SK-N-SH treated with all-trans-retinoic acid at 6 μM for 48 hours (cell line): Measurements from ENCODE around the gene AEBP1.

ENCODE experiments used
- ATAC-seq: fragments of 200-7000 bp; cut with Tn5 transposase; 3 replicates; pipeline ENCODE4 v1.9.1; 2020; ENCODE audit warnings: mild to moderate bottlenecking, moderate library complexity
- ARNTL ChIP-seq: fragments of 450-650 bp; formaldehyde crosslinking; IDR thresholded peaks from 2 replicates; pipeline ENCODE4 v1.5.0; 2020; ENCODE audit warnings: low read depth, mild to moderate bottlenecking, moderate library complexity, borderline replicate concordance
- CREB5 ChIP-seq: fragments of 250-450 bp; sonication (Bioruptor Pico); IDR thresholded peaks from 2 replicates; pipeline ENCODE4 v1.5.1; 2020; ENCODE audit warnings: low read depth, mild to moderate bottlenecking, moderate library complexity
- CSDC2 ChIP-seq: fragments of 250-450 bp; sonication (Bioruptor Pico); IDR thresholded peaks from 2 replicates; pipeline ENCODE4 v1.5.0; 2020; ENCODE audit warnings: mild to moderate bottlenecking, moderate library complexity
- CSRNP3 ChIP-seq: fragments of 250-450 bp; sonication (Bioruptor Pico); IDR thresholded peaks from 2 replicates; pipeline ENCODE4 v1.5.1; 2021; ENCODE audit warnings: mild to moderate bottlenecking, moderate library complexity
- ESRRG ChIP-seq: fragments of 250-450 bp; sonication (Bioruptor Pico); IDR thresholded peaks from 2 replicates; pipeline ENCODE4 v1.6.1; 2021; ENCODE audit warnings: mild to moderate bottlenecking
- GLIS3 ChIP-seq: fragments of 250-450 bp; sonication (Bioruptor Pico); IDR thresholded peaks from 2 replicates; pipeline ENCODE4 v1.5.0; 2020; ENCODE audit warnings: mild to moderate bottlenecking, moderate library complexity
- ISL1 ChIP-seq: fragments of 250-450 bp; sonication (Bioruptor Pico); IDR thresholded peaks from 2 replicates; pipeline ENCODE4 v2.1.2; 2022; ENCODE audit warnings: mild to moderate bottlenecking, moderate library complexity
- PATZ1 ChIP-seq: fragments of 250-450 bp; sonication (Bioruptor Pico); IDR thresholded peaks from 2 replicates; pipeline ENCODE4 v1.8.0; 2020; ENCODE audit warnings: mild to moderate bottlenecking, moderate library complexity, borderline replicate concordance
- RARB ChIP-seq: fragments of 250-450 bp; sonication (Bioruptor Pico); IDR thresholded peaks from 2 replicates; pipeline ENCODE4 v1.8.0; 2021; ENCODE audit warnings: mild to moderate bottlenecking, moderate library complexity
- TSHZ2 ChIP-seq: fragments of 250-450 bp; sonication (Bioruptor Pico); IDR thresholded peaks from 2 replicates; pipeline ENCODE4 v1.5.0; 2020; ENCODE audit warnings: mild to moderate bottlenecking, moderate library complexity
- ZC3H10 ChIP-seq: fragments of 250-450 bp; sonication (Bioruptor Pico); IDR thresholded peaks from 2 replicates; pipeline ENCODE4 v1.5.1; 2021; ENCODE audit warnings: mild to moderate bottlenecking, moderate library complexity
- ZFP3 ChIP-seq: fragments of 250-450 bp; sonication (Bioruptor Pico); IDR thresholded peaks from 2 replicates; pipeline ENCODE4 v1.5.0; 2020; ENCODE audit warnings: mild to moderate bottlenecking, moderate library complexity
- ZFP30 ChIP-seq: fragments of 450-650 bp; formaldehyde crosslinking; IDR thresholded peaks from 2 replicates; pipeline ENCODE4 v1.5.0; 2022; ENCODE audit warnings: mild to moderate bottlenecking, moderate library complexity
- ZNF565 ChIP-seq: fragments of 450-650 bp; formaldehyde crosslinking; conservative IDR thresholded peaks from 2 replicates; pipeline ENCODE4 v1.5.0; 2020; ENCODE audit warnings: low read depth, mild to moderate bottlenecking, moderate library complexity
- ZNF70 ChIP-seq: fragments of 450-650 bp; formaldehyde crosslinking; IDR thresholded peaks from 2 replicates; pipeline ENCODE4 v1.5.0; 2020; ENCODE audit warnings: mild to moderate bottlenecking, moderate library complexity
- ZNF8 ChIP-seq: fragments of 450-650 bp; formaldehyde crosslinking; IDR thresholded peaks from 2 replicates; pipeline ENCODE4 v1.5.0; 2020; ENCODE audit warnings: mild to moderate bottlenecking, moderate library complexity

The AEBP1 gene

GRCh38 chr7:44064791-44065430 lies 39.2 kb upstream of the AEBP1 start:
- ATAC-seq = peak; percentile 3
- TF ChIP-seq CSDC2 (CRISPR knock-in tag) = no peak
- no peak for TF ChIP-seq ZFP3 (CRISPR knock-in tag)

- TF ChIP-seq ZFP30 = no peak
- TF ChIP-seq GLIS3 = 0 out of 2 replicates have a peak, but pooled peaks have one; percentile 2
- TF ChIP-seq, all 23 proteins: peak for 1
- ATAC-seq = peak; percentile 64
Observed at GRCh38 chr7:44065431-44066110, 38.6 kb upstream of the AEBP1 start, which contains the start of gene PGAM2. TSS of gene PGAM2 (minus strand) at chr7:44065567. CDS start at chr7:44065529, 38 bp downstream.

- TF ChIP-seq CREB5 (CRISPR knock-in tag) (no peak), RARB (CRISPR knock-in tag) (no peak), ZC3H10 (CRISPR knock-in tag) (no peak), CSRNP3 (CRISPR knock-in tag) (no peak), ZNF70 (CRISPR knock-in tag) (no peak), ZFP30 (no peak), ARNTL (CRISPR knock-in tag) (peak; percentile 37; the same call in 1 of the 2 replicates), ISL1 (no peak)
Observed at GRCh38 chr7:44066111-44066460, 38.1 kb upstream of the AEBP1 start.

GRCh38 chr7:44066494-44067063 lies 37.6 kb upstream of the AEBP1 start:
- TF ChIP-seq ZNF70 (CRISPR knock-in tag) = no peak
- peak; percentile 0 for ATAC-seq

More at GRCh38 chr7:44066111-44066460, 38.1 kb upstream of the AEBP1 start:
- no peak for ATAC-seq

- ATAC-seq = peak; percentile 4
- peak; percentile 80; the same call in 1 of the 2 replicates for TF ChIP-seq ESRRG
- TF ChIP-seq CSDC2 (CRISPR knock-in tag) = no peak
- TF ChIP-seq ZNF565 (CRISPR knock-in tag) = 0 out of 2 replicates have a peak, but pooled peaks have one; percentile 71
- TF ChIP-seq PATZ1 (CRISPR knock-in tag) = no peak
- peak; percentile 14 for TF ChIP-seq GLIS3
- TF ChIP-seq ZC3H10 (CRISPR knock-in tag) = peak; percentile 54
- TF ChIP-seq ZNF8 = no peak
- 0 out of 2 replicates have a peak, but pooled peaks have one; percentile 8 for TF ChIP-seq TSHZ2 (CRISPR knock-in tag)
Observed at GRCh38 chr7:44067064-44067951, 36.8 kb upstream of the AEBP1 start.
